Sigmoid colon (tissue), 7 donors: ENCODE data around the gene SDHD. TPM values are rescaled to one million over a fixed set of nuclear protein-coding genes. Genes with fewer than 3 reads are reported as not detected.
"Not testable (repeated sequence)": the region's sequence is repeated elsewhere in the genome, so short reads cannot be mapped to it uniquely, and the experiment has no call there.

Source experiments
- DNase-seq: peaks from one replicate; pipeline ENCODE4 v3.0.0-alpha.2; 2019
- H3K27ac ChIP-seq, 4 donors: fragments of 200-600 bp; sonication (generic); one replicate each; pipeline ENCODE4 v1.5.1; 2016 to 2019; ENCODE audit warnings: mild to moderate bottlenecking in 1 of 4
- H3K27me3 ChIP-seq, 3 donors: fragments of 200-600 bp; sonication (generic); one replicate each; pipeline ENCODE4 v1.5.1; 2019; ENCODE audit warnings: mild to moderate bottlenecking in 1 of 3
- H3K36me3 ChIP-seq, 4 donors: fragments of 200-600 bp; sonication (generic); one replicate each; pipeline ENCODE4 v1.5.1; 2016 to 2019
- H3K4me1 ChIP-seq, 4 donors: fragments of 200-600 bp; sonication (generic); one replicate each; pipeline ENCODE4 v1.5.1; 2017 to 2019
- H3K4me3 ChIP-seq, 4 donors: fragments of 200-600 bp; sonication (generic); one replicate each; pipeline ENCODE4 v1.5.1; 2017 to 2019; ENCODE audit warnings: mild to moderate bottlenecking in 2 of 4, moderate library complexity in 1 of 4
- H3K9me3 ChIP-seq, 4 donors: fragments of 200-600 bp in 3 of 4; sonication (generic) in 3 of 4; one replicate each; pipeline versions ENCODE4 v1.5.1 to v1.6.1; 2013 to 2019
- EP300 ChIP-seq, 4 donors: sonication (generic); formaldehyde crosslinking; IDR thresholded peaks; one replicate each; pipeline ENCODE4 v1.6.1; 2017; ENCODE audit warnings: antibody characterized with exemption in 4 of 4
- POLR2A ChIP-seq, 2 donors: fragments of 450-650 bp; IDR thresholded peaks; one replicate each; pipeline ENCODE4 v1.6.1; 2016; ENCODE audit warnings: antibody characterized with exemption in 2 of 2, mild to moderate bottlenecking in 2 of 2, moderate library complexity in 2 of 2
- POLR2AphosphoS5 ChIP-seq, 4 donors: sonication (generic); formaldehyde crosslinking; IDR thresholded peaks; one replicate each; pipeline ENCODE4 v1.6.1; 2017; ENCODE audit warnings: antibody characterized with exemption in 4 of 4
- WGBS, 2 donors: extraction: QIAGEN DNeasy Blood & Tissue Kit; methylation state at CpG; one replicate each; pipeline ENCODE4 v1.1.7; 2013; 5-methylcytosine and 5-hydroxymethylcytosine counted together
- intact Hi-C: fragments of 100-400 bp; cut with DNase I; formaldehyde crosslinking; loops from one replicate; pipeline ENCODE4 v1.15.1; 2023
- polyA plus RNA-seq, 3 donors: library from polyadenylated mRNA; stranded (reverse); fragments of 200-250 nt; gene quantifications; one replicate each; pipeline ENCODE4 v1.2.3, GENCODE V29; 2013
- total RNA-seq, 4 donors: library from RNA; depleted of rRNA; stranded (reverse); fragments of >200 nt; gene quantifications; one replicate each; pipeline ENCODE4 v1.1.0, GENCODE V29; 2016
- TF ChIP-seq, protein P1 (sequence below), 4 experiments: fragments of 450-650 bp in 3 of 4; fragments of 200-600 bp in 1 of 4; IDR thresholded peaks; one replicate each; pipeline ENCODE4 v1.5.1; 2016 to 2019; ENCODE audit warnings: antibody characterized with exemption in 4 of 4, mild to moderate bottlenecking in 3 of 4, moderate library complexity in 2 of 4
- donor health status: healthy with polysubstance abuse.
- donor health status: Bipolar disorder and iron deficiency.
- donor health status: healthy.

Gene SDHD
- total and polyA plus RNA-seq, 7 donors: 96.4 to 545 (median 160) TPM

DNA sequence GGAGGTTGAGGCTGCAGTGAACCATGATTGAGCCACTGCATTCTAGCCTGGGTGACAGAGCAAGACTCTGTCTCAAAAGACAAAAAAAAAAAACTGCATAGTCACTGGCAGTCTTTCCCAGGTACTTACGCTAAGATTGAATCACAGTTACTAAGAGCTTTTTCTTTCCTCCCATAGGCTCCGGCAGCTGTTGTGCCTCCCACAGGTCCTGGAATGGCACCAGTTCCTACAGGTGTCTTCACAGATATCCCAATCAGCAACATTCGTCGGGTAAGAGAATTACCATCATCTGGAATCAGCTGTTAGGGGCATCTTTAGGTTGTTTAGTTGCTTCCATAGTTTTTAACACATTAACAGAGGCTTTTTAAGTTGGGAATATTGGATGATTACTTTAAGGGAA is 41.7 kb upstream of the SDHD start:
- intact Hi-C loops: no loop called here
- no peaks in the 10 kb centered on the region for H3K9me3 ChIP-seq
- H3K36me3 ChIP-seq: peaks cover 0 to 96% (median 38%) of the 10 kb centered on the region in 4 donors
- no peaks in the 10 kb centered on the region for H3K4me1 ChIP-seq
- no peak for TF ChIP-seq POLR2AphosphoS5 (IDR thresholded peaks at IDR 0.05)
- TF ChIP-seq, protein P1, sequence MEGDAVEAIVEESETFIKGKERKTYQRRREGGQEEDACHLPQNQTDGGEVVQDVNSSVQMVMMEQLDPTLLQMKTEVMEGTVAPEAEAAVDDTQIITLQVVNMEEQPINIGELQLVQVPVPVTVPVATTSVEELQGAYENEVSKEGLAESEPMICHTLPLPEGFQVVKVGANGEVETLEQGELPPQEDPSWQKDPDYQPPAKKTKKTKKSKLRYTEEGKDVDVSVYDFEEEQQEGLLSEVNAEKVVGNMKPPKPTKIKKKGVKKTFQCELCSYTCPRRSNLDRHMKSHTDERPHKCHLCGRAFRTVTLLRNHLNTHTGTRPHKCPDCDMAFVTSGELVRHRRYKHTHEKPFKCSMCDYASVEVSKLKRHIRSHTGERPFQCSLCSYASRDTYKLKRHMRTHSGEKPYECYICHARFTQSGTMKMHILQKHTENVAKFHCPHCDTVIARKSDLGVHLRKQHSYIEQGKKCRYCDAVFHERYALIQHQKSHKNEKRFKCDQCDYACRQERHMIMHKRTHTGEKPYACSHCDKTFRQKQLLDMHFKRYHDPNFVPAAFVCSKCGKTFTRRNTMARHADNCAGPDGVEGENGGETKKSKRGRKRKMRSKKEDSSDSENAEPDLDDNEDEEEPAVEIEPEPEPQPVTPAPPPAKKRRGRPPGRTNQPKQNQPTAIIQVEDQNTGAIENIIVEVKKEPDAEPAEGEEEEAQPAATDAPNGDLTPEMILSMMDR (IDR thresholded peaks at IDR 0.05): no peak
- TF ChIP-seq POLR2A (IDR thresholded peaks at IDR 0.05): no peak
- no peak for TF ChIP-seq EP300 (IDR thresholded peaks at IDR 0.05)
- no peak overlapping the region for H3K27ac ChIP-seq
- no peaks in the 10 kb centered on the region for H3K27me3 ChIP-seq
- DNase-seq: no peak
- no peak overlapping the region for H3K4me3 ChIP-seq
- 97 to 98% methylated on average over 4 of the region's 4 CpGs for WGBS, 2 donors

DNA sequence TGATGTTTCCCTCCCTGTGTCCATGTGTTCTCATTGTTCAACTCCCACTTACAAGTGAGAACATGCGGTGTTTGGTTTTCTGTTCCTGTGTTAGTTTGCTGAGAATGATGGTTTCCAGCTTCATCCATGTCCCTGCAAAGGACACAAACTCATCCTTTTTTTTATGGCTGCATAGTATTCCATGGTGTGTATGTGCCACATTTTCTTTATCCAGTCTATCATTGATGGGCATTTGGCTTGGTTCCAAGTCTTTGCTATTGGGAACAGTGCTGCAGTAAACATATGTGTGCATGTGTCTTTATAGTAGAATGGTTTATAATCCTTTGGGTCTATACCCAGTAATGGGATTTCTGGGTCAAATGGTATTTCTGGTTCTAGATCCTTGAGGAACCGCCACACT is 40.0 kb upstream of the SDHD start:
- H3K4me3 ChIP-seq, H3K27me3 ChIP-seq, H3K4me1 ChIP-seq, H3K9me3 ChIP-seq, H3K27ac ChIP-seq, intact Hi-C loops, DNase-seq: not testable (repeated sequence)
- WGBS, 2 donors: 99 to 100% methylated on average over 2 of the region's 2 CpGs
- H3K36me3 ChIP-seq: peaks cover 0 to 98% (median 36%) of the 10 kb centered on the region in 4 donors

DNA sequence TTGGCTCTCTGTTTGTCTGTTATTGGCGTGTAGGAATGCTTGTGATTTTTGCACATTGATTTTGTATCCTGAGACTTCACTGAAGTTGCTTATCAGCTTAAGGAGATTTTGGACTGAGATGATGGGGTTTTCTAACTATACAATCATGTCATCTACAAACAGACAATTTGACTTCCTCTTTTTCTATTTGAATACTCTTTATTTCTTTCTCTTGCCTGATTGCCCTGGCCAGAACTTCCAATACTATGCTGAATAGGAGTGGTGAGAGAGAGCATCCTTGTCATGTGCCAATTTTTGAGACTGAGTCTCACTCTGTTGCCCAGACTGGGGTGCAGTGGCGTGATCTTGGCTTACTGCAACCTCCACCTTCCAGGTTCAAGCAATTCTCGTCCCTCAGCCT is 38.4 kb upstream of the SDHD start:
- DNase-seq, H3K4me1 ChIP-seq, intact Hi-C loops, H3K27ac ChIP-seq, H3K4me3 ChIP-seq, H3K9me3 ChIP-seq, H3K27me3 ChIP-seq: not testable (repeated sequence)
- 88 to 91% methylated on average over 3 of the region's 3 CpGs for WGBS, 2 donors
- H3K36me3 ChIP-seq: peaks cover 0 to 99% (median 46%) of the 10 kb centered on the region in 4 donors

DNA sequence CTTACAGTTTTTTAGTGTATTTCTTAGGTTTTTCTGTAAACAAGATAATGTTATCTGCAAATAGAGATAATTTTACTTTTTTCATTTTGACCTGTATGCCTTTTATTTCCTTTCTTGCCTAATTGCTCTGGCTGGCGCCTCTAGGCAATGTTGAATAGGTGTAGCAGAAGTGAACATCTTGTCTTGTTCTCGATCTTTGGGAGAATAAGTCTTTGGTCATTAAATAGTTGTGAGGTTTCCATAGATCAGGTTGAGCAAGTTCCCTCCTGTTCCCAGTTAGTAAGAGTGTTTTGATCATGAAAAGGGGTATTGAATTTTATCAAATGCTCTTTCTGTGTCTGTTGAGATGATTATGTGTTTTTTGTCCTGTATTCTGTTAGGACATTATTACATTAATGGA is 36.9 kb upstream of the SDHD start:
- WGBS, 2 donors: 48 to 49% methylated on average over 2 of the region's 2 CpGs
- H3K4me3 ChIP-seq: no peak overlapping the region
- no peak overlapping the region for H3K27ac ChIP-seq
- H3K4me1 ChIP-seq: no peaks in the 10 kb centered on the region
- intact Hi-C loops: no loop called here
- H3K27me3 ChIP-seq: no peaks in the 10 kb centered on the region
- TF ChIP-seq POLR2A (IDR thresholded peaks at IDR 0.05): no peak
- no peak for TF ChIP-seq EP300 (IDR thresholded peaks at IDR 0.05)
- TF ChIP-seq POLR2AphosphoS5 (IDR thresholded peaks at IDR 0.05): no peak
- TF ChIP-seq, protein P1 (IDR thresholded peaks at IDR 0.05): no peak
- H3K36me3 ChIP-seq: peaks cover 0 to 99% (median 54%) of the 10 kb centered on the region in 4 donors
- no peak for DNase-seq
- H3K9me3 ChIP-seq: no peaks in the 10 kb centered on the region

DNA sequence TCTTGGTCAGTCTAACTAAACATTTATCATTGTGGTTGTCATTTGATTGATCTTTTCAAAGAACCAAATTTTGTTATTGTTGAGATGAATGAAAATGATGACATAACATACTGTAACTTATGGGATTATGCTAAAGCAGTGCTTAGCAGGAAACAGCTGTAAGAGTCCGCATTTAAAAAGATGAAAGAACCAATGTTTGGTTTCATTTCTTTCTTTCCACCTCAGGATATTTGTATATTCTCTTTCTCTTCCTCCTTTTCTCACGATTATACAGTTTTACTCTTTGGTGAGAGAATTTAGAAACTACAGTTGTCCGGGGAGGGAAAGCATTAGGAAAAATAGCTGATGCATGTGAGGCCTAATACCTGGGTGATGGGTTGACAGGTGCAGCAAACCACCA is 36.0 kb upstream of the SDHD start:
- no peak for DNase-seq
- intact Hi-C loops: no loop called here
- H3K4me1 ChIP-seq: no peaks in the 10 kb centered on the region
- no peaks in the 10 kb centered on the region for H3K9me3 ChIP-seq
- no peak overlapping the region for H3K4me3 ChIP-seq
- no peaks in the 10 kb centered on the region for H3K27me3 ChIP-seq
- peaks cover 0 to 94% (median 48%) of the 10 kb centered on the region in 4 donors for H3K36me3 ChIP-seq
- 62 to 84% methylated on average over 3 of the region's 3 CpGs for WGBS, 2 donors
- TF ChIP-seq, protein P1 (IDR thresholded peaks at IDR 0.05): no peak
- TF ChIP-seq POLR2A (IDR thresholded peaks at IDR 0.05): no peak
- TF ChIP-seq EP300 (IDR thresholded peaks at IDR 0.05): no peak
- no peak for TF ChIP-seq POLR2AphosphoS5 (IDR thresholded peaks at IDR 0.05)
- H3K27ac ChIP-seq: no peak overlapping the region

DNA sequence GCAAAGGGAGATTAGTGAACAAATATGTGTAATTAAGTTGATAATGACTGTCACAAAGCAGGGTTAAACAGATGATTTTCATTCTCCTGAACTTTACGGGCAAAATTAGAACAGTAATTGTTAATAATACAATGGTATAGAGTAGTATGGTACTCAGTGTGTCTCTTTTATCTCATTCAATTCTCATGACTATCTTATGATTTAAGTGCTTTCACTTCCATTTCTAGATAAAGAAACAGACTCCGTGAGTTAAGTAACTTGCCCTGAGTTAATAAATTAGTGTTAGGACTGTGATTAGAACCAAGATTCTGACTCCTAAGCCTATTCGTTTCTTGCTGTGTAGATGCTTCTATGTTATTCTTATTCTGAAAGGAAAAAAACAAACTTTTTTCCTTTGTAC is 34.9 kb upstream of the SDHD start:
- no peak for DNase-seq
- intact Hi-C loops: no loop called here
- no peak overlapping the region for H3K27ac ChIP-seq
- WGBS, 2 donors: 85 to 94% methylated on average over 3 of the region's 3 CpGs
- H3K36me3 ChIP-seq: peaks cover 0 to 93% (median 41%) of the 10 kb centered on the region in 4 donors
- H3K4me1 ChIP-seq: no peaks in the 10 kb centered on the region
- H3K27me3 ChIP-seq: no peaks in the 10 kb centered on the region
- no peaks in the 10 kb centered on the region for H3K9me3 ChIP-seq
- no peak overlapping the region for H3K4me3 ChIP-seq
- TF ChIP-seq POLR2A (IDR thresholded peaks at IDR 0.05) (no peak), EP300 (IDR thresholded peaks at IDR 0.05) (no peak), POLR2AphosphoS5 (IDR thresholded peaks at IDR 0.05) (no peak)
- TF ChIP-seq, protein P1 (IDR thresholded peaks at IDR 0.05): no peak
